ENCODE measurements around the gene TADA2A.
"Not testable (repeated sequence)": the region's sequence is repeated elsewhere in the genome, so short reads cannot be mapped to it uniquely, and the experiment has no call there.

Gene TADA2A

GRCh38 chr17:37494401-37494831 lies 87.7 kb downstream of the TADA2A start:
- no peak for DNase-seq

- no peak for DNase-seq
Measured at GRCh38 chr17:37494971-37495370, 88.3 kb downstream of the TADA2A start.

- DNase-seq = no peak
Measured at GRCh38 chr17:37500378-37500777, 93.7 kb downstream of the TADA2A start.

- no peak for DNase-seq
Measured at GRCh38 chr17:37502009-37502936, 95.6 kb downstream of the TADA2A start.

GRCh38 chr17:37503148-37503547 lies 96.5 kb downstream of the TADA2A start:
- no peak for DNase-seq

GRCh38 chr17:37505333-37505732 lies 98.6 kb downstream of the TADA2A start:
- DNase-seq = no peak

GRCh38 chr17:37506678-37507077 lies 100.0 kb downstream of the TADA2A start:
- no peak for DNase-seq

- no peak for DNase-seq
Measured at GRCh38 chr17:37507111-37507510, 100.4 kb downstream of the TADA2A start.

GRCh38 chr17:37510056-37510455 lies 103.4 kb downstream of the TADA2A start:
- no peak for DNase-seq

GRCh38 chr17:37511642-37512041 lies 105.0 kb downstream of the TADA2A start:
- DNase-seq = not testable (repeated sequence)

- DNase-seq = no peak
Measured at GRCh38 chr17:37512442-37513068, 105.9 kb downstream of the TADA2A start.

GRCh38 chr17:37513711-37514110 lies 107.0 kb downstream of the TADA2A start:
- DNase-seq = no peak

- DNase-seq = no peak
Measured at GRCh38 chr17:37516127-37516571, 109.5 kb downstream of the TADA2A start.

GRCh38 chr17:37517881-37518280 lies 111.2 kb downstream of the TADA2A start:
- DNase-seq = no peak

GRCh38 chr17:37518826-37519225 lies 112.1 kb downstream of the TADA2A start:
- DNase-seq = no peak

GRCh38 chr17:37519251-37519985 lies 112.7 kb downstream of the TADA2A start:
- DNase-seq = no peak

GRCh38 chr17:37520174-37520573 lies 113.5 kb downstream of the TADA2A start:
- no peak for DNase-seq

- DNase-seq = no peak
Measured at GRCh38 chr17:37521821-37522220, 115.1 kb downstream of the TADA2A start.

- DNase-seq = no peak
Measured at GRCh38 chr17:37523715-37524219, 117.1 kb downstream of the TADA2A start.

GRCh38 chr17:37527249-37527851 lies 120.7 kb downstream of the TADA2A start:
- no peak for DNase-seq
